ENCODE data around the gene TFG. TPM values are rescaled to one million over a fixed set of nuclear protein-coding genes. Genes with fewer than 3 reads are reported as not detected.

The TFG gene
- total RNA-seq, 1 donor from 2014 or later = 75.0 TPM

DNA sequence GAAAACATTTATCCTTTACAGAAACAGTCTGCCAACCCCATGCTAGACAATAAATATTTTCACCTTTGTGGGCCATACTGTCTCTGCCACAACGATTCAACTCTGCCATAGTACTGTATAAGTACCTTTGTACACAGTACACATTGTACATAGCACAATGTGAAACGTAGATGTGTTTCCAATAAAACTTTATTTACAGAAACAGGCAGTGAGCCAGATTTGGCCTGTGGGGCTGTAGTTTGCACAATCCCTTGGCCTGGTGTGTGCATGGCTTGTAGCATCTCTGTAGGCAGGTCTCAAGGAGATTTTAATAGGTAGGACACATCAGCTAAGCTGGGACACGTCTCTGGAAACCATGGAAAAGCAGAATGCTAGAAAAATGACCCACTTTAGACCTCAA lies 74.3 kb downstream of the TFG start:
- no peak overlapping the region for H3K4me3 Mint-ChIP-seq (ENCODE audit: unreplicated experiment)
- no peaks in the 10 kb centered on the region for H3K4me1 Mint-ChIP-seq (ENCODE audit: low read depth, unreplicated experiment)
- no peaks in the 10 kb centered on the region for H3K36me3 Mint-ChIP-seq (ENCODE audit: unreplicated experiment)
- no peaks in the 10 kb centered on the region for H3K27me3 Mint-ChIP-seq (ENCODE audit: unreplicated experiment)
- no peak overlapping the region for H3K27ac Mint-ChIP-seq (ENCODE audit: unreplicated experiment)
- H3K9me3 Mint-ChIP-seq (ENCODE audit: unreplicated experiment) = no peaks in the 10 kb centered on the region
- DNase-seq = no peak
- TF ChIP-seq, protein P1, sequence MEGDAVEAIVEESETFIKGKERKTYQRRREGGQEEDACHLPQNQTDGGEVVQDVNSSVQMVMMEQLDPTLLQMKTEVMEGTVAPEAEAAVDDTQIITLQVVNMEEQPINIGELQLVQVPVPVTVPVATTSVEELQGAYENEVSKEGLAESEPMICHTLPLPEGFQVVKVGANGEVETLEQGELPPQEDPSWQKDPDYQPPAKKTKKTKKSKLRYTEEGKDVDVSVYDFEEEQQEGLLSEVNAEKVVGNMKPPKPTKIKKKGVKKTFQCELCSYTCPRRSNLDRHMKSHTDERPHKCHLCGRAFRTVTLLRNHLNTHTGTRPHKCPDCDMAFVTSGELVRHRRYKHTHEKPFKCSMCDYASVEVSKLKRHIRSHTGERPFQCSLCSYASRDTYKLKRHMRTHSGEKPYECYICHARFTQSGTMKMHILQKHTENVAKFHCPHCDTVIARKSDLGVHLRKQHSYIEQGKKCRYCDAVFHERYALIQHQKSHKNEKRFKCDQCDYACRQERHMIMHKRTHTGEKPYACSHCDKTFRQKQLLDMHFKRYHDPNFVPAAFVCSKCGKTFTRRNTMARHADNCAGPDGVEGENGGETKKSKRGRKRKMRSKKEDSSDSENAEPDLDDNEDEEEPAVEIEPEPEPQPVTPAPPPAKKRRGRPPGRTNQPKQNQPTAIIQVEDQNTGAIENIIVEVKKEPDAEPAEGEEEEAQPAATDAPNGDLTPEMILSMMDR (IDR thresholded peaks at IDR 0.05; ENCODE audit: partially characterized antibody, unreplicated experiment) = no peak

DNA sequence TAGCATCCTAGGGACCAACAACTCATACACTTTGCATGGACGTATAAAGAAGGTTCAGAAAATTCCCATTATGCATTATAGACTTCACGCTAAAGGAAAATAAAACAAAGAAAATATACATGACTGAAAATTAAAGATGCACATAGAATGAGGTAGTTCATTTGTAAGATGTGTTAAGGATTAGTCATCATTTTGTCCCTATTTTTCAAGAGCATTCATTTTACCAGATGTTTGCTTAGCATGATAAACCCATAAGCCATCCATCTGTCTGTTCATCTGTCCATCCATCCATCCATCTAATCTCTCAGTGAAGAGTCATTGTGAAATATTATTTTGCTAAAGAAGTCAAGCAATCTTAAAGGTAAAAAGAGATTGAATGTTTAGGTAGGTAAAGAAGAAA lies 80.3 kb downstream of the TFG start:
- Mint-ChIP-seq H3K27ac (ENCODE audit: unreplicated experiment) (no peak overlapping the region), H3K36me3 (ENCODE audit: unreplicated experiment) (no peaks in the 10 kb centered on the region), H3K4me1 (ENCODE audit: low read depth, unreplicated experiment) (no peaks in the 10 kb centered on the region), H3K9me3 (ENCODE audit: unreplicated experiment) (no peaks in the 10 kb centered on the region), H3K27me3 (ENCODE audit: unreplicated experiment) (no peaks in the 10 kb centered on the region), H3K4me3 (ENCODE audit: unreplicated experiment) (no peak overlapping the region)
- TF ChIP-seq, protein P1 (IDR thresholded peaks at IDR 0.05; ENCODE audit: partially characterized antibody, unreplicated experiment) = no peak
- DNase-seq = no peak

DNA sequence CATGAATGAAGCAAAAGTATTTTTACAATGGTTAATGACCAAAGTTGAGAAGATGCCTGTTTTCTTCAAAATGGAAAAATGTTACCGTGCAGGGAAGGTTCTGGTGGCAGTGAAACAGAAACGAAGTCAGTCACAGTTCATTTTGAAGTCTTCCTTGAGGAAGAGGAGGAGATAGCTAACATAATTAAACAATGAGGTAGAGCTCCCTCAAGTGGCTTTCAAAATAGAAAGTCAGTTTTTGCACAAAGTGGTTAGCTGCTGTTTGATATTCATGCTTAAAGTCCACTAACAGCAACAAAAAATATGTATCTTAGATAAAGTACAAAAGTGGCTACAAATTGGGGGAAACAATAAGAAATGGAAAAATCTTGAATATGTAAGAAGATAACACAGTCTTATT lies 87.3 kb downstream of the TFG start:
- DNase-seq = no peak
- TF ChIP-seq, protein P1 (IDR thresholded peaks at IDR 0.05; ENCODE audit: partially characterized antibody, unreplicated experiment) = no peak
- no peaks in the 10 kb centered on the region for H3K36me3 Mint-ChIP-seq (ENCODE audit: unreplicated experiment)
- H3K27me3 Mint-ChIP-seq (ENCODE audit: unreplicated experiment) = no peaks in the 10 kb centered on the region
- no peaks in the 10 kb centered on the region for H3K4me1 Mint-ChIP-seq (ENCODE audit: low read depth, unreplicated experiment)
- H3K9me3 Mint-ChIP-seq (ENCODE audit: unreplicated experiment) = no peaks in the 10 kb centered on the region
- no peak overlapping the region for H3K4me3 Mint-ChIP-seq (ENCODE audit: unreplicated experiment)
- H3K27ac Mint-ChIP-seq (ENCODE audit: unreplicated experiment) = no peak overlapping the region

DNA sequence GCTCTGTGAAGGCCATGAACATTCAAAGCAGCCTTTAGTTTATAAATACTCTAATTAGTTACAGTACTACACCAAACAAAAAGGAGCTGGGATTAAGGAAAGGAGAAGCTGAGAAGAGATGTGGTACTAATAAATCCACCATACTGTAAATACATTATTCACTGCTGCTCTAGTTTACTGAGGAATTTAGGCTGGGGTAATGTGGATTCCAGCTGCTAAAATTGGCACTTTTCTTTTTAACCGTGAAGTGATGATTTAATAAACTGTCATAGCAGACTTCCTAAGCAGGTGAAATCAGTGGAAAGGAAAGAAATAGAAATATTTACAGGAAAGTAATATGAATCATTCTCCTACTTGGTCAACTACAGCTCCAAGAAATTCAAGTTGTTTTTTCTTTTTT lies 88.7 kb downstream of the TFG start:
- no peaks in the 10 kb centered on the region for H3K36me3 Mint-ChIP-seq (ENCODE audit: unreplicated experiment)

More for the DNA sequence above, 88.7 kb downstream of the TFG start:
- TF ChIP-seq, protein P1 (IDR thresholded peaks at IDR 0.05; ENCODE audit: partially characterized antibody, unreplicated experiment) = no peak
- H3K27ac Mint-ChIP-seq (ENCODE audit: unreplicated experiment) = no peak overlapping the region
- DNase-seq = no peak
- no peaks in the 10 kb centered on the region for H3K27me3 Mint-ChIP-seq (ENCODE audit: unreplicated experiment)
- no peaks in the 10 kb centered on the region for H3K9me3 Mint-ChIP-seq (ENCODE audit: unreplicated experiment)
- H3K4me3 Mint-ChIP-seq (ENCODE audit: unreplicated experiment) = no peak overlapping the region
- no peaks in the 10 kb centered on the region for H3K4me1 Mint-ChIP-seq (ENCODE audit: low read depth, unreplicated experiment)

Other genes starting within 250 kb of the TFG start
- gene TMEM45A, start 216.9 kb upstream of the TFG start, total RNA-seq (ENCODE audit: unreplicated experiment) = 0.61 TPM
- gene ADGRG7, start 99.9 kb upstream of the TFG start, total RNA-seq (ENCODE audit: unreplicated experiment) = not detected